ENCODE measurements around the gene ATXN7.

ATXN7 gene

GRCh38 chr3:64023861-64024223 is 160.2 kb downstream of the ATXN7 start:
- H3K4me3 ChIP-seq (ENCODE audit: low read depth, low read length), result no peak overlapping the region
- no peak for TF ChIP-seq CTCF (IDR thresholded peaks at IDR 0.05; ENCODE audit: borderline replicate concordance, insufficient read depth, low read depth, low read length)

- H3K4me3 ChIP-seq (ENCODE audit: low read depth, low read length), result no peak overlapping the region
- no peak for TF ChIP-seq CTCF (IDR thresholded peaks at IDR 0.05; ENCODE audit: borderline replicate concordance, insufficient read depth, low read depth, low read length)
Observed at GRCh38 chr3:64026346-64026745, 162.7 kb downstream of the ATXN7 start.

- TF ChIP-seq CTCF (IDR thresholded peaks at IDR 0.05; ENCODE audit: borderline replicate concordance, insufficient read depth, low read depth, low read length), result no peak
- H3K4me3 ChIP-seq (ENCODE audit: low read depth, low read length), result no peak overlapping the region
Observed at GRCh38 chr3:64027658-64028057, 164.0 kb downstream of the ATXN7 start.

GRCh38 chr3:64028754-64029153 is 165.1 kb downstream of the ATXN7 start:
- no peak for TF ChIP-seq CTCF (IDR thresholded peaks at IDR 0.05; ENCODE audit: borderline replicate concordance, insufficient read depth, low read depth, low read length)
- no peak overlapping the region for H3K4me3 ChIP-seq (ENCODE audit: low read depth, low read length)

- no peak for TF ChIP-seq CTCF (IDR thresholded peaks at IDR 0.05; ENCODE audit: borderline replicate concordance, insufficient read depth, low read depth, low read length)
Observed at GRCh38 chr3:64029287-64029686, 165.6 kb downstream of the ATXN7 start.

GRCh38 chr3:64030741-64031140 is 167.1 kb downstream of the ATXN7 start:
- peak; percentile 74 for TF ChIP-seq CTCF (IDR thresholded peaks at IDR 0.05; ENCODE audit: borderline replicate concordance, insufficient read depth, low read depth, low read length)
- no peak overlapping the region for H3K4me3 ChIP-seq (ENCODE audit: low read depth, low read length)

More at GRCh38 chr3:64029287-64029686, 165.6 kb downstream of the ATXN7 start:
- no peak overlapping the region for H3K4me3 ChIP-seq (ENCODE audit: low read depth, low read length)

GRCh38 chr3:64031540-64032508 is 168.2 kb downstream of the ATXN7 start:
- no peak overlapping the region for H3K4me3 ChIP-seq (ENCODE audit: low read depth, low read length)

More at GRCh38 chr3:64031540-64032508, 168.2 kb downstream of the ATXN7 start:
- no peak for TF ChIP-seq CTCF (IDR thresholded peaks at IDR 0.05; ENCODE audit: borderline replicate concordance, insufficient read depth, low read depth, low read length)
